Ovary (tissue), 3 donors: ENCODE results near the gene ABI3BP.

ENCODE experiments used
- CTCF ChIP-seq, 3 donors: fragments of 450-650 bp in 2 of 3; fragments of 200-600 bp in 1 of 3; IDR thresholded peaks; one replicate each; pipeline versions ENCODE4 v1.5.1 to v1.8.0; 2016 to 2022; ENCODE audit warnings: antibody characterized with exemption in 3 of 3, mild to moderate bottlenecking in 1 of 3
- EP300 ChIP-seq: sonication (generic); formaldehyde crosslinking; IDR thresholded peaks from one replicate; pipeline ENCODE4 v1.6.1; 2017; ENCODE audit warnings: antibody characterized with exemption
- POLR2A ChIP-seq: fragments of 450-650 bp; IDR thresholded peaks from one replicate; pipeline ENCODE4 v1.6.1; 2017; ENCODE audit warnings: antibody characterized with exemption, mild to moderate bottlenecking, moderate library complexity
- donor health status: DM: no; HTN: no; CAD: no.

- no peak for TF ChIP-seq EP300
- no peak for TF ChIP-seq POLR2A
- no peak for TF ChIP-seq CTCF (IDR thresholded peaks at IDR 0.05)
Measured at GRCh38 chr3:100702082-100702979, 290.9 kb downstream of the ABI3BP start.
